ENCODE data around the gene GNAI3. TPM values are rescaled to one million over a fixed set of nuclear protein-coding genes. Genes with fewer than 3 reads are reported as not detected.

The GNAI3 gene
- polyA plus RNA-seq, 1 donor from 2014 or later, result 10.6 TPM

- Histone ChIP-seq H2AFZ (ENCODE audit: low read depth, low read length) (peak within 1 kb of the TSS; percentile 46), H3K4me3 (ENCODE audit: low read length) (peak within 1 kb of the TSS; percentile 72), H3K36me3 (ENCODE audit: insufficient read depth, low read length) (no peaks in the 10 kb centered on the region), H3F3A (ENCODE audit: insufficient read depth, low read length, poor library complexity, severe bottlenecking) (no peaks in the 10 kb centered on the region), H3K9me2 (ENCODE audit: insufficient read depth, low read length) (no peaks in the 10 kb centered on the region), H4K20me1 (ENCODE audit: insufficient read depth) (no peaks in the 10 kb centered on the region), H3K4me2 (ENCODE audit: low read length) (peak within 1 kb of the TSS; percentile 78), H3K27me3 (ENCODE audit: insufficient read depth, low read depth, low read length) (no peaks in the 10 kb centered on the region), H3K9me3 (ENCODE audit: low read length) (no peaks in the 10 kb centered on the region), H3K9ac (ENCODE audit: low read length) (peak within 1 kb of the TSS; percentile 68), H3K27ac (ENCODE audit: low read length) (no peak within 1 kb of the TSS), H3K79me2 (replicated peaks; ENCODE audit: insufficient read depth, low read length) (no peaks in the 10 kb centered on the region)
- peak; percentile 66 for TF ChIP-seq TAF1 (IDR thresholded peaks at IDR 0.05; ENCODE audit: low read depth)
- no peak for TF ChIP-seq EZH2 (IDR thresholded peaks at IDR 0.05; ENCODE audit: borderline replicate concordance, insufficient read depth, low read length, poor library complexity, severe bottlenecking)
- peak; percentile 15 for TF ChIP-seq RAD21 (conservative IDR thresholded peaks at IDR 0.05)
- TF ChIP-seq POLR2AphosphoS5 (IDR thresholded peaks at IDR 0.05), result peak; percentile 77
- TF ChIP-seq, protein P1, sequence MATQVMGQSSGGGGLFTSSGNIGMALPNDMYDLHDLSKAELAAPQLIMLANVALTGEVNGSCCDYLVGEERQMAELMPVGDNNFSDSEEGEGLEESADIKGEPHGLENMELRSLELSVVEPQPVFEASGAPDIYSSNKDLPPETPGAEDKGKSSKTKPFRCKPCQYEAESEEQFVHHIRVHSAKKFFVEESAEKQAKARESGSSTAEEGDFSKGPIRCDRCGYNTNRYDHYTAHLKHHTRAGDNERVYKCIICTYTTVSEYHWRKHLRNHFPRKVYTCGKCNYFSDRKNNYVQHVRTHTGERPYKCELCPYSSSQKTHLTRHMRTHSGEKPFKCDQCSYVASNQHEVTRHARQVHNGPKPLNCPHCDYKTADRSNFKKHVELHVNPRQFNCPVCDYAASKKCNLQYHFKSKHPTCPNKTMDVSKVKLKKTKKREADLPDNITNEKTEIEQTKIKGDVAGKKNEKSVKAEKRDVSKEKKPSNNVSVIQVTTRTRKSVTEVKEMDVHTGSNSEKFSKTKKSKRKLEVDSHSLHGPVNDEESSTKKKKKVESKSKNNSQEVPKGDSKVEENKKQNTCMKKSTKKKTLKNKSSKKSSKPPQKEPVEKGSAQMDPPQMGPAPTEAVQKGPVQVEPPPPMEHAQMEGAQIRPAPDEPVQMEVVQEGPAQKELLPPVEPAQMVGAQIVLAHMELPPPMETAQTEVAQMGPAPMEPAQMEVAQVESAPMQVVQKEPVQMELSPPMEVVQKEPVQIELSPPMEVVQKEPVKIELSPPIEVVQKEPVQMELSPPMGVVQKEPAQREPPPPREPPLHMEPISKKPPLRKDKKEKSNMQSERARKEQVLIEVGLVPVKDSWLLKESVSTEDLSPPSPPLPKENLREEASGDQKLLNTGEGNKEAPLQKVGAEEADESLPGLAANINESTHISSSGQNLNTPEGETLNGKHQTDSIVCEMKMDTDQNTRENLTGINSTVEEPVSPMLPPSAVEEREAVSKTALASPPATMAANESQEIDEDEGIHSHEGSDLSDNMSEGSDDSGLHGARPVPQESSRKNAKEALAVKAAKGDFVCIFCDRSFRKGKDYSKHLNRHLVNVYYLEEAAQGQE (IDR thresholded peaks at IDR 0.05; ENCODE audit: borderline replicate concordance), result no peak
- TF ChIP-seq CTCF (IDR thresholded peaks at IDR 0.05; ENCODE audit: poor library complexity, severe bottlenecking), result no peak
- TF ChIP-seq SMC3 (conservative IDR thresholded peaks at IDR 0.05; ENCODE audit: poor library complexity), result no peak
- peak; percentile 12 for TF ChIP-seq EP300 (conservative IDR thresholded peaks at IDR 0.05; ENCODE audit: poor library complexity, severe bottlenecking)
- TF ChIP-seq MXI1 (conservative IDR thresholded peaks at IDR 0.05; ENCODE audit: poor library complexity, severe bottlenecking), result peak; percentile 72
Observed at GRCh38 chr1:109539676-109540075, 8.7 kb upstream of the GNAI3 start, which contains the start of gene GPR61. TSS of gene GPR61 (plus strand) at chr1:109539872. CDS start at chr1:109543023, 3,151 bp downstream.

GRCh38 chr1:109541102-109541501 is 7.3 kb upstream of the GNAI3 start:
- H2AFZ ChIP-seq (ENCODE audit: low read depth, low read length), result no peak overlapping the region
- no peak for TF ChIP-seq TAF1 (IDR thresholded peaks at IDR 0.05; ENCODE audit: low read depth)
- TF ChIP-seq, protein P1 (IDR thresholded peaks at IDR 0.05; ENCODE audit: borderline replicate concordance), result no peak
- no peak for TF ChIP-seq EP300 (conservative IDR thresholded peaks at IDR 0.05; ENCODE audit: poor library complexity, severe bottlenecking)
- TF ChIP-seq EZH2 (IDR thresholded peaks at IDR 0.05; ENCODE audit: borderline replicate concordance, insufficient read depth, low read length, poor library complexity, severe bottlenecking), result no peak
- TF ChIP-seq MXI1 (conservative IDR thresholded peaks at IDR 0.05; ENCODE audit: poor library complexity, severe bottlenecking), result no peak
- TF ChIP-seq POLR2AphosphoS5 (IDR thresholded peaks at IDR 0.05), result no peak
- peak overlapping the region; percentile 72 for H3K4me3 ChIP-seq (ENCODE audit: low read length)
- H3K79me2 ChIP-seq (replicated peaks; ENCODE audit: insufficient read depth, low read length), result no peaks in the 10 kb centered on the region
- H3K9me2 ChIP-seq (ENCODE audit: insufficient read depth, low read length), result no peaks in the 10 kb centered on the region
- H3K4me2 ChIP-seq (ENCODE audit: low read length), result no peak overlapping the region
- H3K36me3 ChIP-seq (ENCODE audit: insufficient read depth, low read length), result no peaks in the 10 kb centered on the region
- no peak overlapping the region for H3K9ac ChIP-seq (ENCODE audit: low read length)
- no peaks in the 10 kb centered on the region for H3K9me3 ChIP-seq (ENCODE audit: low read length)
- no peaks in the 10 kb centered on the region for H3K27me3 ChIP-seq (ENCODE audit: insufficient read depth, low read depth, low read length)
- no peaks in the 10 kb centered on the region for H4K20me1 ChIP-seq (ENCODE audit: insufficient read depth)
- H3F3A ChIP-seq (ENCODE audit: insufficient read depth, low read length, poor library complexity, severe bottlenecking), result no peaks in the 10 kb centered on the region
- H3K27ac ChIP-seq (ENCODE audit: low read length), result no peak overlapping the region

All from neural cell (in vitro differentiated cells).